ENCODE results near the gene LRRC72. TPM values are rescaled to one million over a fixed set of nuclear protein-coding genes. Genes with fewer than 3 reads are reported as not detected.
"Not testable (repeated sequence)": the region's sequence is repeated elsewhere in the genome, so short reads cannot be mapped to it uniquely, and the experiment has no call there.

Gene LRRC72
- not detected for polyA plus RNA-seq (ENCODE audit: insufficient read length)

DNA sequence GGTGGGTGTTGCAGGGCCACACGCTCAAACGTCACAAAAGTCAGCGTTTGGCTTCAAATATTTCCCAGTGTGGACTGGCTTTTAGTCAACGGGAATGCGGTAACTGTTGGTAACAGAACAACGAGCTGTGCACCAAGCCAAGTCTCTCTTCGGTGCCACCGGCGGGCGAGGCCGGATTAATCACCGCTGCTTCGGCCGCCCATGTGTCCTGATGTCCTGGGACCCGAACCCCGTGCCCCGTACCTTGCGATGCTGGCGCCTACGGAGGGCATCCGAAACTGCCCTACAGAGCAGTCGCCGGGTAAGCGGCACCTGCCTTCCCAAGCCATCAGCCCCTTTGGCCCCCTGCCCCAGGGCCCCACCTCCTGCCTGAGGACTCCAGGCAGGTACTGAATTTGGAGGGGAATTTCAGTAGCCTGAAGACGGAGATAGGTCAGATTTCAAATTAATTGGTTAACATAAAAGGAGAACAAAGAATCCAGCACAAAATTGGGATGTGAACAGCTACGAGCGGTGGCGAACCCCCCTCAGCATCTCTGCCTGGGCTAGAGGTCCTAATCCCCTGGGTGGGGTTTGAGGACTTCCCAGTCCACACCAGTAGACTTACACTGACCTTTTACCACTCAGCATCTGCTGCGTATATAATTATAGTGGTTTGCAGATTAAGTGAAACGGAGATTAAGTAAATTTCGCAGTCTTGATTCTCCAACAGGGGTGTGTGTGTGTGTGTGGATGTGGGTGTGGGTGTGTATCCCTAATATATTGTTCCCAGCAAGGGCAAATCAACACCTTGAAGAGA lies at the start of gene LRRC72:
LRRC72 (plus strand) TSS at position 84 of the 799 bp plus-strand sequence; CDS start at position 212, 128 bp downstream.
- no peak for DNase-seq (ENCODE audit: low read depth)

DNA sequence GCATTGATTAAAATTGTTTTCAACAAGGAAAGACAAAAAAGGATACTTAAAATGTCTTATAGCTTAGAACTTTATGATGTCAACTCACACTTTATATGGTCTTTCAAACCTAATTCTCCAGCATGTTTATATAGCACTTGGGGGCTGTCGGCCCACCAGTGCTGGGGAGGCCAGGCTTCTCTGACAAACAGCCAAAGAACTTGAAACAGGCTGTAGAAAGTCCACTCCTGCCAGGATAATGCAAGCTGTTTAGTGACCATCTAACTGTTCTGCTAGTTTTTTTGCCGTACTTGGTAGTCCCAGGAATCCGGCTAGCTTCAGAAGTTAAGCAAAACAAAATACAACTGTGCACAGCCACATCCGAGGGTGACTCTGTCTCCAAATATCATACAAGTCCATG lies 47.5 kb upstream of the LRRC72 start:
- DNase-seq (ENCODE audit: low read depth): no peak

DNA sequence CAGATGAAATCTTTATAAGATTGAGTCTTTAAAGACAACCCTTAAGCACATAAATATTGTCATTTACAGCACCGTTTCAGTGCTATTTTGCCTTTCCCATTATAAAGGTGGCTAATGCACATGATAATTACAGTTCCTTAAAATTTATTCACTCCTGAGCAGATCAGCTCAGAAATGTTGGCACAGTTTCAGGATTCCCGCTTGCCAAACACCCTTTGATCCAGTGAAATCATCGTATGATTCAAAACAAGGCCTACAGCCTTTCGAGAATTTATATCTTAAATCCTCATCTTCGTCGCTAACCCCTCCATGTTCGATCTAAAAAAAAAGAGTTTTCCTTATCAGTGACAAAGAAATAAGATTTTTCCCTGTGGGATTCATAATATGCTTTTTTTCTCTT lies 47.0 kb upstream of the LRRC72 start:
- no peak for DNase-seq (ENCODE audit: low read depth)

DNA sequence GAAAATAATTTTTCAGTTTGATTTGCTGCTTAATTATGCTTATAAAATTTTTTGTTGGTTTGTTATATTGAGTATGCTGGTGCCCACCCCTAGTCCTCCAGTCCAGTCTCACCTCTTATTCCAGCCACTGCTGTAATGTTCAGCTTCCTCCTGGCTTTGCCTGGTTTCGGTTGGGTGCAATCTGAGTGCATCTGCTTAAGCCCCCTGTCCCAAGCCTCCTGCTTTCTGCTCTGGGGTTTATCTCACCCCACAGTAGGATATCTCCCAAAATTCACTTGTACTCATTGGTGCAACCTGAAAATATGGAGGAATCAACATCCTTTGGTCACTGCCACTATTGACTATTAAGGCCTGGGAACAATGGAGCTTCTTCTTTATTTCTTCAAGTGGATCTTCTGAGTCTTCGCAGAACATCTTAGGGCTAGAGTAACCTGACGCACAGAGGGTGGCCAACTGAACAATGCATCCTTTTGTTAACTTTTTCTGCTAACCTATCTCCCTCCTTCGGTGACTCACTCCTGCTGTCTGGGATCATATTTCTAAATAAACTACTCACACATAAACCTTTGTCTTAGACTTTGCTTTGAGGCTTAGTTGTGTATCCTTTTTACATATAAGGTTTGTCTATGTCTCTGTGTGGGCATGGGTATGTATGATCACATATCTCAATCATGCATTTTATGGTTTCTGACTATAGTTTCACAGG lies 42.0 kb upstream of the LRRC72 start:
- no peak for DNase-seq (ENCODE audit: low read depth)

DNA sequence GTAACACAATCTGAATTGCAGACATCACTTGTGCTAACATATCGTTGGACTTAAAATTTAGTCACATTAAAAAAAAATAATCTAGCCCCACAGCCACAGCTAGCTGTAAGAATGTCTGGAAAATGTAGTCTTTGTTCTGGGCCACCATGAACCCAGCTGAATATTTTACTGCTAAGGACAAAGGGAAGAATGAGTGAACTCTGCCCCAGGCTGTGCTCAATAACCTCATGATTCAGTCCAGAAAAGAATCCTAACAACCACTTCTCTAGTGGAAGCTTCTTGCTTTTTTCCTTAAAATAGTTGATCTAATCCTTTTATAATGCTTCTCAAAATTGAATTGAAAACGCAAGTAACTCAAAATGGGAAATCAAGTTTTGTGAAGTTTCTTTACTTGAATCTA lies 35.5 kb upstream of the LRRC72 start:
- DNase-seq (ENCODE audit: low read depth): no peak

DNA sequence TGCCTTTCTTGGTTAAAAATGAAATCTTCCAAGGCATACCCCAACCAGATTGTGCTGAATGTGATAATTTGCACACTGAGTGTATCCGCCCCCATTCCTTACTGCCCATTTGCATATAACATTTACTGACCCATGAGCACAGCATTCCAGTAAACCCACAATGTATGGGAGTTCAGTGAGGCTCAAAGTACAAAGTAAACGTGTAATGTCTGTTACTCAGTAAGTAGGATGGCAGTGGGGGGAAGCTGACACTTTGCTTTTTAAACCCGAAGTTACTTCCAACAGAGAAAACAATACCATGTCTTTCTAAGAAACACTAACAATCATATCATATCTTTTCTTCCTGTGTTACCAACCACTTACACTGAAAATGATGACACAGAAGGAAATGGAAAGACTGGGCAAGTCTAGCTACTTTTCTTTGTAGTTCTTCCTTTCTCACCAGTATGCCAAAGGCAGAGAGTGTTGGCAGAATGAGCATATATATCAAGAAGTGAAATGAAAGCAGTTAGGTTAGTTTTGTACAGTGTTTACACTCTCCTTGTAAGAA lies 34.0 kb upstream of the LRRC72 start:
- no peak for DNase-seq (ENCODE audit: low read depth)

DNA sequence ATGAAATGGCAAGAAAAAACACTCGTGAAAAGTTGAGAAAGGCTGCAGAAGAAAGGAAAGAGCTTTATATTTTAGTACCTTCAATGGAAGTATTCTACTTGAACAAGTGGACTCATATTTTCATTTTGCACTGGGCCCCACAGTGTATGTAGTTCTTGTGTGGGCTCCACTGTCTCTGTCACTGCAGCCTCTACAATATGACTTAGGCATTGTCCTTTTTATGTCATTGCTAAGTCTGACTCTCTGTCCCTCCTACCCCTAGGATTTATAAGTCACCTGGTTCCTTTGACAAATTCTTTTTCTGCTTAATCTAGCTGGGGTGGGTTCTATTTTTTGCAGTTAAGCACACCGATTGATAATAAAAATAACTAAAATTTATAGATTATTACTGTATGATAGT lies 33.4 kb upstream of the LRRC72 start:
- DNase-seq (ENCODE audit: low read depth): no peak

DNA sequence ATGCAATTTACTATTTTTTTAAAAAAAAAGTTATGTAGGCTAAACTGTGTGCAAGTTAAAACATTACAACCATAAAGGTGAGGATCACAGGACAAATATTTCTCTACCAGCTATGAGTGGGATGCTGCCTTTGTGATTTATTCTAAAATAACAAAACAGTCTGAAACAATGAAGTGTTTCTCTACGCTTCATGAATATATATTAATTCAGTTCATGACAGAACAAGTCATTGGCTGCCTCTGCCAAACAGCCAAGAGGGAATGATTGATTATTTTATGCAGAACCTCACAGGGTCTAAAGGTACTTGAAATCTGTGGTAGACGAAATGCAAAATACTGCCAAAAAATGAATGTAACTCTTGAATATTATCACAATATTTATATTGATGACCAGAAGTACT lies 32.1 kb upstream of the LRRC72 start:
- DNase-seq (ENCODE audit: low read depth): no peak

DNA sequence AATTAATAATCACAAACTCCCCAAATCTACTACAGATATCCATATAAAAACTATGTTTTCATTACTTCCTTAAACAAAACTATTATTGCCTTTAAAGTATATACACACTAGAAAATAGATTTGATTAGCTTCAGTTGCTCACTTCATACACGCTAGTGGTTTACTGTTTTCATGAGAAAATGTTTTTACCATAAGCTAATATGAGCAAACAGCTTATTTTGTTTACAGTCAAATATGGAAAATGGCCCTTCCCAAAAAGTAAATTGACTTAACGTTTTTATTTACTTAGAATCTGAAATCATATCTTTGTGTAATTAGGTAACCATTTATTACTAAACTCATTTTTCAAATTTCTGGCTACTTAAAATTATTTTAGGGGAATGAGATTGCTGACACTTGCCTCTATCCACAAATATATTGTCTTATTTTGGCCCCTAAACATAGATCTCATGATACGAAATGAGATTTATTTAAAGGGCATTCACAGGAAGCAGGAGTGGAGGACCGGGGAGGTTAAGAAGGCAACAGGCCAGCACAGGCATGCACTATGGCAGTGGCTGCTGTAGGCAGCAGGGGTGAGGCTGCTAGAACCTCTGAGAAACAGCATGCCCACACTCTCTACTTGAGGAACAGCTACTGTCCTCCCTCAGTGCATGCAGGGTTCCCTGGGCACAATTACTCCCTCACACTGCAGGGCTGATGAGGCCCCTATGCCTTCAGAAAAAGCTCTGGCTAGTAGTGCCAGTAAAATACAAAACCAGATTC lies 31.5 kb upstream of the LRRC72 start:
- DNase-seq (ENCODE audit: low read depth): no peak

DNA sequence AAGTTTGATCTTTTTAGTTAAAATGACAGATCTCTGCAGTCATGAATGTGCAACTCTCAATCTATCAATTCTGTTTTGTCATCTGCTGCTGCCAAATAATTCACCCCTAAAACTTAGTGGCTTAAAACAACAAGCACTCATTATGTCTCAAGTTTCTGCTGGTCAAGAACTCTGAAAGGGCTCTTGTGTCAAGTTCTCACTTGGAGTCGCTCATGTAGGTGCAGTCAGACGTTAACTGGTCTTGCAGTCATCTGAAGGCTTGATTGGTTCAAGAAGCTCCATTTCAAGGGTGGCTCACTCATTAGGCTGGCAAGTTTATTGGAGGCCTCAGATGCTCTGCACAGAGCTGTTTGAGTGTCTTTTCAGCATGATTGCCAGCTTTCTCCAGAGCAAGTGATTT lies 28.5 kb upstream of the LRRC72 start:
- no peak for DNase-seq (ENCODE audit: low read depth)

DNA sequence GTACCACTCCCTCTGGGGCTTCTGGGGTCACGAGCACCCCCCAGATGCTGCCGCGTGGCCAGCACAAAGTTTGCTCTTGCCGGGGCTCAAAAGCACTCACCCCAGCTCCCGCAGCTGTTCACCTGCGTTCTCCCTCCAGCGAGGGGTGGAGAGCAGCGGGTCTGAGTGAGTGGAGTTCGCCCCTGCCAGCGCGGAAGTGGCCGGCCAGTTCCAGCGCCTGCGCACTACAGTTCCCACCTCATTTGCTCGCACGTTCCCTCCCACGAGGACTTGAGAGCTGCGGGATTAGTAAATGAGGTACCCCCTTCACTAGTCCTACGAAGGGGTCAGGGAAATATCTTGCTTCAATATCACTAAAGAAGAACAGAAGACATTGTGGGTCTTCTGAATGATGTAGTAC lies 24.3 kb upstream of the LRRC72 start:
- DNase-seq (ENCODE audit: low read depth): no peak

DNA sequence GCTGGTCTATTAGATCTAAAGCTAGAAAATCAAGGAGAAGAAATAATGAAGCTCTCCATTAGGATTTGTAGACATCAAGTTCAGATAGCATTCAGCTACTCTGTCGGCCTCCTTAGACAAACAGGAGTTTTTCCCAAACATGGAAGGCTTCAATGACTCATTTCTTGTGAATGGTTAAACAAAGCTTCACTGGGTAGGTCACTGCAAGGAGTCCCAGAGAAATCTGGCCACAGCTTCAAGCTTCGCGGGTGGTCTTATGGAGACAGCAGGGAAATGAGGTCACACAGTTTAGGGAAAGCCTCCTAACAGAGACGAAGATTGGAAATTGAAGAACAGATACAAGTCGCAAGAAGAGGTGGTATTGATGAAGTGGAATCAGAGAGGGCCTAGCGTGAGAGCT lies 22.6 kb upstream of the LRRC72 start:
- no peak for DNase-seq (ENCODE audit: low read depth)

DNA sequence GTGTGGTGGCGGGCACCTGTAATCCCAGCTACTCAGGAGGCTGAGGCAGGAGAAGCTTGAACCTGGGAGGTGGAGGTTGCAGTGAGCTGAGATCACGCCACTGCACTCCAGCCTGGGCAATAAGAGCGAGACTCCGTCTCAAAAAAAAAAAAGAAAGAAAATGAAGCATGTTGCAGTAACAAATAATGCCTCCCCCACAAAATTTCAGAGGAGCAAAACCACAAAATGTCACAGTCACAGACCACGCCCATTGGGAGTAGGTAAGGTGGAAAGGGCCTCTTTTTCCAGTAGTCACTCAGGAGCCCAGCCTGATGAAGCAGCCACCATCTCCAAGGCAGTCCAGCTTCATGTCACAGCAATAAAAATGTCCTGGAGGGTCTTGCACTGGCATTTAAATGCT lies 20.2 kb upstream of the LRRC72 start:
- DNase-seq (ENCODE audit: low read depth): not testable (repeated sequence)

DNA sequence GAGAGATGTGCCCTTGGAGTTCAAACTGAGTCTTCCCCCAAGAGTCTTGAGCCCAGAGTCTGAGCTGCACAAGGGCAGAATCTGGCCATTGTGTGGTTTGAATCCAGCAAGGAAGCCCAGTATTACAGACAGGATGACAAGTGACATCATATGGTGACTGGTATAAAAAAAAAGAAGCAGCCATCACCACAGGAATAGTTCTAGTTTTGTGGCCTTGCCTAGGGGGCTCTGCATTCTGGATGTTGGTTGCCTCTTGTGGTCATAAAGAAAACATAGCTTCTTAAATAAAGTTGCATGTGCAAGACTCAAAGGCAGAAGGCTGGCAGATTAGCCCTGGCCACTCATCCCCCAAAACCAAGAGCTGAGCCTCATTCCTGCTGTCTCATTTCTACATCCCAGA lies 16.8 kb upstream of the LRRC72 start:
- no peak for DNase-seq (ENCODE audit: low read depth)

DNA sequence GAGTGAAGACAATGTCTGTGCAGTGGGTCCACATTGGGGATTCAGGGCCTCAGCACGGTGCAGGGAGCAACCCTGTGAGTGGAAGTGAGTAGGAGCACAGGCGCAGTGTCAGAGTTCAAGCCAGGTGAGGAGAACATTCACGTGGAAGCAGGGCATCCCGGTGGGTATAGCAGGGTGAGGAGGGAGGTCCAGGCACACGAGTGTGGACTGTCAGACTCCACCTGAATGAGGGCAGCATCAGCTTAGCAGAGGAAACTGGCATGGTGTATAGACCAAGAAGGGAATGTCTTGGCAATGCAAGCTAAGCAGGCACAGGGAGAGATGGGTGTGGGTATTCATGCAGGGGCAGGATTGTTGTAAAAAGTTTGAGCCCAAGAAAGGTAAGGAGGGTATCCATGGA lies 15.3 kb upstream of the LRRC72 start:
- no peak for DNase-seq (ENCODE audit: low read depth)

DNA sequence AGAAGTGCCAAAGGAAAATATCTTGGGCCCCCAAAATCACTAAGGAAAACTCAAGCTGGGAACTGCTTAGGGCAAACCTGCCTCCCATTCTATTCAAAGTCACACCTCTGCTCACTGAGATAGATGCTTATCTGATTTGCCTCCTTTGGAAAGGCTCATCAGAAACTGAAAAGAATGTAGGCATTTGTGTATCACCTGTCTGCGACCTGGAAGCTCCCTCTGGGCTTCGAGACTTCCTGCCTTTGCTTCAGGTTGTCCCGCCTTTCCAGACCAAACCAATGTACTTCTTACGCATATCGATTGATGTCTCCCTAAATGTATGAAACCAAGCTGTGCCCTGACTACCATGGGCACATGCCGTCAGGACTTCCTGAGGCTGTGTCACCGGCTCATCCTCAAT lies 14.5 kb upstream of the LRRC72 start:
- no peak for DNase-seq (ENCODE audit: low read depth)

DNA sequence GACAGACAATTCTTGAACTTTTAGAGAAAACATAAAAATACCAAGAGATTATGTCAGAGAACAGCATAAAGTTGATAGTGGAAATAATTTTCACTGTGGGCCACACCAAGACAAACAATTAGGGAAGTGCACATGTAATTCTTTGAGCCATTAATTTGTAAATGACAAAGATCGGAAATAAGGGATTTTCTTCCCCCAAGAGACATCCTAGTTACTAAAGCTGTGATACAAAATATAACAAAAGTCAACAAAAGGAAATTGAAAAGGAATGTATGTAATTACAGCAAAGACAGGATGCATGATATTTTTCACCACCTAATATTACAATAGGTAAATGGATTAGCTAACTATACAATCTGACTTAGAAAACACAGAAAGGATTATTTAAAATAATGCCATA lies 12.4 kb upstream of the LRRC72 start:
- DNase-seq (ENCODE audit: low read depth): no peak

DNA sequence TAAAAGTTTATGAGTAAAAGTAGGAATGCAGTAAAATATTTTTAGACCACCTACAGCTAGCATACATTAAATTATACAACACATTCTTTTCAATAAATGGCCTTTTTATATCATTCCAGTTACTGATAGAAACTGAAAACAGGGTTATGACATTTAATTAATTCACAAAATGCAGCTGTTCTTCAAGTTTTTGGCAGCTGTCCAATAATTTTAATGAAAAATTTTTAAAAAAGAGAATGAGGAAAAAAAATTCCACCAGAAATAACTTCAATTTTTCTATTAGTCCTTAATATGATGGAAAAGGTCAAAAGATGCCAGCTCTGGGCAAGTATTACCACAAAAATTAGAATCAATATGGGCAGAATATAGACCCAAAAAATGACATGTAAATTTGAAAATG lies 11.9 kb upstream of the LRRC72 start:
- DNase-seq (ENCODE audit: low read depth): no peak

DNA sequence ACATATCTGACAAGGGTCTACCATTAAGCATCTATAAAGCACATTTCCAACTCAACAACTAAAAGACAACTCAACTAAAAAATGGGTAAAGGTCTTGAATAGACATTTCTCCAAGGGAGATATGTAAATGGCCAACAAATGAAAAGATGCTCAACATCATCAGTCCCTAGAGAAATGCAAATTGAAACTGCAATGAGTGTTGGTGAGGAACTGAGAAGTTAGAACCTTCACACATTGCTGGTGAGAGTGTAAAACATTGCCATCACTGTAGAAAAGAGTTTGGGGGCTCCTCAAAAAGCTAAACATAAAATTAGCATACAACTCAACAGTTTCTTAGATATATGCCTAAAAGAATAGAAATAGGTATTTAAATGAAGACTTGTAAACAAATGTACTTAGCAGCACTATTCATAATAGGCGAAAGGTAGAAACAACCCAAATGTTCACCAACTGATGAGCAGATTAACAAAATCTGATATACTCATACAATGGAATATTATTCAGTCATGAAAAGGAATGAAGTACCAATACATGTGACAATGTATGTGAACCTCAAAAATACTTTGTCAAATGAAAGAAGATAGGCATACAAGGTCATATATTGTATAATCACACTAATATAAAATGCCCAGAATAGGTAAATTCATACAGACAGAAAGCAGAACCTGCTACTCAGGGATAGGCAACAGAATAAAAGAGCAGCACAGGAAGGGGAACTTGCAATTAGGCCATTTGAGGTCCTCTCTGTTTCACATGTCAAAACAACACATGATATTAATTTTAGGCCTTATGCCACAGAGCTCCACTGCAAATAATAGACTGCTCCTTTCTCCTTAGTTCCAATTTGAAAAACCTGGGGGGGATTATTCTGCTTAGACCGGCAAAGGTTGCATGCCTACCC lies 10.6 kb upstream of the LRRC72 start:
- DNase-seq (ENCODE audit: low read depth): no peak

DNA sequence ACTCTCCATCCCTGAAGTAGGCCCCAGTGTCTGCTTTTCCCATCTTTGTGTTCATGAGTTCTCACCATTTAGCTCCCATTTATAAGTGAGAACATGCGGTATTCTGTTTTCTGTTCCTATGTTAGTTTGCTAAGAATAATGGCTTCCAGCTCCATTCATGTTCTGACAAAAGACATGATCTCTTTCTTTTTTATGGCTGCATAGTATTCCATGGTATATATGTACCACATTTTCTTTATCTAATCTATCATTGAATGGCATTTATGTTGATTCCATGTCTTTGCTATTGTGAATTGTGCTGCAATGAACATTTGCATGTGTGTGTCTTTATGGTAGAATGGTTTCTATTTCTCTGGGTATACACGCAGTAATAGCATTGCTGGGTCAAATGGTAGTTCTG lies 6.6 kb upstream of the LRRC72 start:
- not testable (repeated sequence) for DNase-seq (ENCODE audit: low read depth)

DNA sequence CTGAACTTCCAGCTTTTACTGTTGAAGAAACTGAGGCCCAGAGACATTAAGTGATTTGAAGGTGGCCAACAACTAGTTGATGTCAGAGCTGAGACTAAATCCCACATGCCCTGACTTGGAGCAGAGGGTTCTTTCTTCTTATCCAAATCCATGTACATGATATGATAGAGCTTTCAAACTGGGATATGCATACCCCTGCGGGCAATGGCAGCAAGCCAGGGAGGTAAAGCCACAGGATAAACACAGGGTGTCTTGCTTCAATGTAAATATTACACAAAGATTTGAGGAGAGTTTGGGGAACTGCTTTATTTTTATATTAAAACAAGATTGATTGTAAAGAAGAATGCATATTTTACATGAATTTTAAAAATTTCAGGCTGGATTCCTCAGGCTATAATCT lies 2.3 kb upstream of the LRRC72 start:
- DNase-seq (ENCODE audit: low read depth): no peak

All from forelimb muscle (tissue), 1 donor.